ENCODE data around the gene KLF7.

The KLF7 gene

GRCh38 chr2:207148020-207148419 lies 17.7 kb downstream of the KLF7 start:
- DNase-seq (ENCODE audit: low read depth): no peak

- DNase-seq (ENCODE audit: low read depth): no peak
Measured at GRCh38 chr2:207144173-207144785, 21.5 kb downstream of the KLF7 start.

- peak; percentile 36 for DNase-seq (ENCODE audit: low read depth)
Measured at GRCh38 chr2:207143215-207144172, 22.3 kb downstream of the KLF7 start.

DNA sequence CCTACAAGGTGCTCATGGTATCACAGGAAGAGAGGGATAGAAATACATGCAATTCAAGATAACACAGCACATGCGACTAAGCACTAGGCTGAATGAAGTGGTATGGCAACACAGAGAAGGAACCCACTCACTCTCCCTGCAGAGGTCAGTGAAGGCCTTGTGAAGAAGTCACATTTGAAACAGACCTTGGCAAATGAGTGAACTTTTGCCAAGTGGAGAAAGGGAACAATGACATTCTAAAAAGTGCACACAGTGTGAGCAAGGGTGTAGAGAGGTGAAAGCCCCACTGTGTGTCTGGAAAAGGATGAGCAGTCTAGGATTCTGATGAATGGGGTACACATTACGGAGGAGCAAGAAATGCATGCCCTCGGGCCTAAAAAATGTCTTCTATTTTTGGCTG lies 23.3 kb downstream of the KLF7 start:
- no peak for DNase-seq (ENCODE audit: low read depth)

GRCh38 chr2:207141386-207141785 lies 24.4 kb downstream of the KLF7 start:
- DNase-seq (ENCODE audit: low read depth): no peak

DNA sequence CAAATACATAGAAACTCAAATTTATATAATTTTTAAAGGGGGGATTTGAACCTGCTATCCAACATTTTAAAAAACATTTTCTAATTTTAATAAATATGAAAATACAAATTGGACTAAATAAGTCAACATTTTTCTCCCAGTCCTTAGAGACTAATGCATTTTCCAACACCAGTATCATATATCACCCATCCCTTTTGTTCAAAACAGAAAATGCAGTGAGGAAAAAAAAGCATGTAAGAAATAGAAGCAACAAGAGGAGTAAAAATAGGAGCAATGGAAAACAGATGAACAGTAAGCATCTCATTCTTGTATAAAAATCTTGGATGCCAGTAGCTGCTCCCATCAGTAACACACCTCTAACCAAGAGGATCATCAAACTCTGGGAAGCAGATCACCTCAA lies 25.5 kb downstream of the KLF7 start:
- no peak for DNase-seq (ENCODE audit: low read depth)

DNA sequence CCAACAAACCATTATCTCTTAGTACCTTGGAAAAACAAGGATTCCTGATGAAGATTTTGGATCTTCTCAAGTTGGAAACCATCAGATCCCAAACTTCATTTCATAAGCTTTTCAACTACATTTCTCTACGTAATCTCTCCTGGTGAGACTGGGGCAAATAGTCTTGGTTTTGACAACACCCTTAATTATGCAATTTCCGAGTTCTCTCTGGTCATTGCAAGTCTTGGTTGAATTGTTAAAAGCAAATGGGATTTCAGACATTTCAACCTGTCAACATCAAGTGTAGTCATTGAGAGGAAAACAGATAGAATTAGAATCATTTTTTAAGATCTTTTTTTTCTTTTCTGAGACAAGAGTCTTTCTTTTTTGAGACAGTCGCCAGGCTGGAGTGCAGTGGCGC lies 26.2 kb downstream of the KLF7 start:
- no peak for DNase-seq (ENCODE audit: low read depth)

DNA sequence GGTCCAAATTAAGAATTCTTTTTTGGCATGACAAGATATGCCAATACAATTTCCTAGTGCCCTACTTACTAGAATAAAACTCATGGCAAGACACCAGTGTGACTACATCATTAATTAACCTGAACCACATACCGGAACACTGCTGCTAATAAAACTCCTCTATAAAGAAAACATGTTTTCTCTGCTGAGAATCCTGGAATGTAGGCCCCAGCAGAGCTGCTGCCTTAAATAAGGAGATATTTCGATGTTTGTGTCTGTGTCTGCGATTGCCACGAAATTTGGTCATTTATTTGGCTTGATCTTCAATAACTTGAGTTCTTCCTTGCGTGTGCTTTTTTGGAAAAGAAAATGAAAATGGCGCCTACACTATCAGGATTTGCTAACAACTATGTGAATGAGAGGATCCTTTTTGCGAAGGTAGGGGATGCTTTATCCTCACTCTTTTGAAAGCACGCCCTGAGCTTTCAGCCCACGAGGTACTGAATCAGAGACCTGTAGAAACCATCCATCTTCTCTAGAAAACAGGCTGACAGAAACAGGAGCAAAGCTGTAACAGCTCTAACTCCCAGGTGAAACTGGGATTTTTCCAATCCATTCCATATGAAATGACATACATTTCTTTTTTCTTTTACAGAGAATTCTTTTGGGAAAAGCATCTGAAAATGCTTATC lies 27.0 kb downstream of the KLF7 start:
- no peak for DNase-seq (ENCODE audit: low read depth)

- DNase-seq (ENCODE audit: low read depth): no peak
Measured at GRCh38 chr2:207137596-207138337, 28.0 kb downstream of the KLF7 start.

DNA sequence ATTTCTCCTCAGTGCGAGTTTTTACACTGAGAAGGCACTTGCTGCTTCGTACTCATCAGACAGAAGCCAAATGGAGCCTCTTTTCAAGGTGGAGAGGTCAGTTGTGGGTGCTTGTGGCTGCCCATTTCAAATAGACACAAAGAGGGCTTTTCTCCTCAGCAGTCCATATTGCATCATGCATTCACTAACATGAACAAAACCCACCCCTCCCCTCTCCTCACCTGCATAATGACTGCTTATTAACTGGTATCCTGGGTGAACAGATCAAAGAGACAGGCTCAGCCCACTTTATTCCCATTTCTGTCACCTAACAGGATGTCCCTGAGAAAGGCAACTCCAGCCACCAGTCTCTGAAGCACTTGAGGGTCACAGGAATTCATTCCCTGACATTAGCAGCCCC lies 28.9 kb downstream of the KLF7 start:
- DNase-seq (ENCODE audit: low read depth): no peak

DNA sequence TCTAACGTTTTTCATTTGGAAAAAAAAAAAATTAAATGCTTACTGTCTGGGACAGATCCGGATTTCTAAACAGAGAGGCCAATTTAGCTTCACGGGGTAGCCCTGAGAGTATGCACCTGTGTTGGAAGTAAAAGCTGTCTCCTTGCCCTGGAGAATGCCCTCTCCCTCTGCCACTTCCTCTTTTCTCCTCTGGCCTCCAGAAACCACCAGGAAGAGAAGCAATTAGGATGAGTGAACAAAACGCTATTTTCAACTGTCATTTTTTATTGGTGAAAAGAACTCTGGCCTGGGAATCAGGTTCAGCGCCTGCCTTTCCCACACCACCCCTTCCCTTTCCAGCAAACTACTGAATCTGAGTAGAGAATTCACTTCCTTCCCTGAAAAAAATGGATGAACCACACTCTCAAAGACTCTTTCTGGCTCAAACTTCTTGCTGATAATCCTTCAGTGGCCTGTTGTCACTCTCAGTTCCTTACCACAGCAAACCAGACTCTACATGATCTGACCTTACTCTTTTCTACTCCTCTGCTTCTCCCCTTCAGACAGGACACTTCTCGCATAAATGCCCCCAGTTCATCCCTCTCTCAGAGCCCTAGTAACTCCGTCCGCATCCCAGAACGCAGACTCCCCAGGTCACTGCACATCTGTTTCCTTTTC lies 29.8 kb downstream of the KLF7 start:
- DNase-seq (ENCODE audit: low read depth): no peak

DNA sequence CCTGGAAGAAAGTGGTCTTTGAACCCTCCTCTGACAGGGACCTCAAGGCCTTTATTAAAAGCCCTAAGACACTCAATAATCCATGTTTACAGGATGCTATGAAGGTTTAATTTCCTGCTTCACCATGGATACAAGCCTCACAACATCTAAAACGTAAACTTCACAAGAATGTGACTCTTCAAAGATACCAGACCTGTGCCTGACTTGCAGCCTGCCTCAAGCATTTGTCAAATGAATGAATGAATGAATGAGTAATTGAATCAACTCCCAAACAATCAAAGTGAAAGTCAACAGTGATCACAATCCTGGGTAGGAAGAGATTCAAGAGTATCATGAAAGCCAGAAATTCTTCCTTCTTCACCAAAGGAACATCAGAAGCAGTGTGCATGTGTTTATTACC lies 30.4 kb downstream of the KLF7 start:
- DNase-seq (ENCODE audit: low read depth): no peak

DNA sequence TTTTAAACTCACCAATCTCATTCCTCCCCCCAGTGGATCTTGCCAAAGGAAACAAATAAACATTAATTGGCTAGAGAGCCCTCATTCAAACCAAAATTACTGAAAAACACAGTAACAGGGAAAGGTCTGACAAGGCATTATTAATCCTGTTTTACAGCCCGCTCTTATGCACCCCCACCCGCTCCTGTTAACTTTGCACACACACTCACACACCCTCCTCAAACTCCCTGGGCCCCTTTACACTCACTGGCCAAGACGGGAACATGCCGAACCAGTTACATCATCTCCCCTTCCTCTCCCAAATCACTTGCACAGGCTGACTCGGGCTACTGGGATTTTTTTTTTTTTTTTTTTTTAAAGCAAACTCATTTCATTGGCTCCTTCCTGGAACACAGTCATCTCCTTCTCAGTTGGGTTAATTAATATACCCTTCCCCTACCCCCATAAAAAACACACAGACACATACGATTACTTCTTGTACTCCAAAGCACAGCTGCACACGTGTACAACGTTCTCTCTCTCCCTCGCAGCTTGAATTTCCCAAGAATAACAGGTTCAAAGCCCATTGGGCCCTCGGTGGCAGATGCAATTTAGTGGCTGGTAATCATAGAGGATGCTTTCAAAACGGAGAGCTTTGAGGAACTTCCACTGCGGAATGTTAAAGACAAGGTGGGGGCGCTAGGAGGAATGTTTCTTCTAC lies 31.8 kb downstream of the KLF7 start:
- no peak for DNase-seq (ENCODE audit: low read depth)

- DNase-seq (ENCODE audit: low read depth): no peak
Measured at GRCh38 chr2:207133458-207133819, 32.3 kb downstream of the KLF7 start.

DNA sequence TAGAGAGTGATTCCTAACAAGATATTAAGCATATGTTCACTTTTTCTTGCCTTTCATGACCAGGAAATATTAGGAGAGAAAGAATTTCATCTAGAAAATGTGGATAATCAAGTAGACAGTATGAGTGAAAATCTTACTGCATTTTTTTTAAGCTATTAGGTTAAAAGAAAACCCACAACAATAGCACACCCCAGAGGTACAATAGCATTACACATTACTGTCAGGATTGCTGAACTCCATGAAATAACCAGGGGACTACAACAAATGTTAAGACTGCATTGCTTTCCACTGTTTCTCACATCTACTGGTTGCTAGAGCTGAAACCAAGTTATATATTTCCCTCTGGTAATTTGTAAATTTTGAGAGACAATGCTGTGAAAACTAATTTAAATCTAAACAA lies 33.7 kb downstream of the KLF7 start:
- DNase-seq (ENCODE audit: low read depth): no peak

DNA sequence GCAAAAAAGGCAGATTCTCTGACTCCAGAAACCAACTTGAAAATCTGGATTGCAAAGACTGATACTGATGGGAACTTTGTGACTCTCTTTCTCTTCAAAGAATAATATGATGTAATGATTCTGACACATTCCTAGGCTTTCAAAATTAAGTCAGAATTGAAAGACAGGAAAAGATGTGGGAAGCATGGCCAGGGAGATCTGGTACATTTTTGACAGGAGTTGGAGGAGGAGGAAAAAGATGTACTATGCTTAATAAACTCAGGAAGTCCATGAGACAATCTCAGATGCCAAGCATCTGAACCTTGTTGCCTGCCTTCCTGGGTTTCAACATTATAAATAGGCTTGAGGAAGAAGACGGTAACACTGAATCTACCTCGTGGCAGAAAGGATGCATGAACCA lies 34.2 kb downstream of the KLF7 start:
- DNase-seq (ENCODE audit: low read depth): no peak

DNA sequence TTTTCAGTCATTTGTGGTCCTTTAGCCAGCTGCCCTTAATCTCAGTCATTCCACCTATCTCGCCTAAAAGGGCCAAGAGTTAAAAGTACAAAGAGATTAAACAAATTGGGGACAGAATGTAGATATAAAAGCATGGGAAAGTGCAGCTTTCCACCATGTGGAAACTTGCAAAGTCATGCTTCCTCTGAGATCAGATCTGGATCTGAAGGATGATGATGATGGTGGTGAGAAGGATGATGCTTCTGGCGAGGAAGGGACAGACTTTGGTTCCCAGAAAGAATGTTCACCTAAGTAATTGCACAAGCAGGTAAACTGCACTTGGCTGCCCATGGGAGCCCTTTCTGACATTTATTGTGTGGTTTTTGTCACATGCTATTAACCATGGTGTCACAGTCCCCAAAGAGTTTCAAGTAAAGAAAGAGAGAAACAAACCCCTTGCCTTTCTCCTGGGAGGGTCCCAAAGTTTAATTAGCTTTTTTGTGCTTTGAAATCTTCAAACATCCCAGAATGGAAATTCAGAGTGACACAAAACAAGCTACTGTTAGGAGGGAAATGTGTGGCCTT lies 34.7 kb downstream of the KLF7 start:
- no peak for DNase-seq (ENCODE audit: low read depth)

GRCh38 chr2:207129821-207130220 lies 35.9 kb downstream of the KLF7 start:
- DNase-seq (ENCODE audit: low read depth): no peak

DNA sequence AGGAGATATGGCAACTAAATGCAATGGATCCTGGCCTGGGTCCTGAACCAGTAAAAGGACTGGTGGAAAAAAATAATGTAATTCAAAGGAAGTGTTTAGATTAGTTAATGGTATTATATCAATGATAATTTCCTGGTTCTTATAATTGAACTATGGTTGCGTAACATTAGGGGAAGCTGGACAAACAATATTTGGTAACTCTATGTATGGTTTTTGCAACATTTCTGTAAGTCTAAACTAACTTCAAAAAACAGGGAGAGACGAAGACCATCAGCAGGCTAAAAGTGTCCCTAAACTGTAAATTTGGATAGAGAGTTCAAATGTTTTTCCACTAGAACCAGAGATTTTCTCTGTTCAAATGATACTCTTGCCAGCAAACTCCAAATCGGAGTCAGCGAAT lies 36.9 kb downstream of the KLF7 start:
- no peak for DNase-seq (ENCODE audit: low read depth)

DNA sequence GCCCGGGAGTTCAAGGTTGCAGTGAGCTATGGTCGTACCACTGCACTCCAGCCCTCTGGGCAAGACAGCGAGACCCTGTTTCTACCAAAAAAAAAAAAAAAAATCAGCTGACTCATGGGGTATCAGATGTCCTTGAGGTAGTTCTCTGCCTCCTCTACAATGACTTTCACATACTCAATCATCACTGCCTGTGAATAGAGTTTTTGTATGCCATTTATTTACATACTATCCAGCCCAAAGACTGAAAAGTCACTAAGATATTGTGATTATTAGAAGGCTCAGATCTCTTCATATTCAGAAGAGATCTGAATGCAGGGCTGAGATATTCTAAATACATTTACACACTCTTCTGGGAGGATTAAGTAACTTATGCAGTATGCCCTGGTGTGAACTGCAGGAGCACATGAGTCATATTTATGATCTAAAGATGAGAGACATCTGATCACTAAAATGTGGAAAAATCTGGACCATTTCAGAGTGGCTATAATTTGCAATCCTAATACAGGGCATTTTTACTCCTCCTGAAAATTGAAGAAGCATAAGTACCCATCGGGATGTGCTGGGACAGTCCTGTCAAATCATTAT lies 38.9 kb downstream of the KLF7 start:
- DNase-seq (ENCODE audit: low read depth): no peak

All from activated T-helper 1 cell treated with Interleukin-2 at 50 U/mL for 16 hours (primary cell).